ENCODE results near the gene MAZ.

- TF ChIP-seq EZH2phosphoT487 (IDR thresholded peaks at IDR 0.05; ENCODE audit: borderline replicate concordance, low read depth) (no peak), FOXM1 (IDR thresholded peaks at IDR 0.05; ENCODE audit: low read depth) (no peak), RCOR1 (IDR thresholded peaks at IDR 0.05; ENCODE audit: low read length) (no peak)
These were observed 1.3 kb downstream of the MAZ start for GRCh38 chr16:29807426-29808218.
